ENCODE measurements around the gene COQ8B.

GRCh38 chr19:40691421-40692211, 25.1 kb downstream of the COQ8B start:
- TF ChIP-seq CTCF (IDR thresholded peaks at IDR 0.05) = no peak
- no peak for TF ChIP-seq EZH2 (IDR thresholded peaks at IDR 0.05)

Measured in neural progenitor cell (in vitro differentiated cells).